Iris pigment epithelial cell (primary cell): ENCODE data around the gene PUM1.

Experiments used
- DNase-seq: peaks from one replicate; pipeline ENCODE4 v3.0.0-alpha.2; 2011; ENCODE audit warnings: low read depth

PUM1 gene

DNA sequence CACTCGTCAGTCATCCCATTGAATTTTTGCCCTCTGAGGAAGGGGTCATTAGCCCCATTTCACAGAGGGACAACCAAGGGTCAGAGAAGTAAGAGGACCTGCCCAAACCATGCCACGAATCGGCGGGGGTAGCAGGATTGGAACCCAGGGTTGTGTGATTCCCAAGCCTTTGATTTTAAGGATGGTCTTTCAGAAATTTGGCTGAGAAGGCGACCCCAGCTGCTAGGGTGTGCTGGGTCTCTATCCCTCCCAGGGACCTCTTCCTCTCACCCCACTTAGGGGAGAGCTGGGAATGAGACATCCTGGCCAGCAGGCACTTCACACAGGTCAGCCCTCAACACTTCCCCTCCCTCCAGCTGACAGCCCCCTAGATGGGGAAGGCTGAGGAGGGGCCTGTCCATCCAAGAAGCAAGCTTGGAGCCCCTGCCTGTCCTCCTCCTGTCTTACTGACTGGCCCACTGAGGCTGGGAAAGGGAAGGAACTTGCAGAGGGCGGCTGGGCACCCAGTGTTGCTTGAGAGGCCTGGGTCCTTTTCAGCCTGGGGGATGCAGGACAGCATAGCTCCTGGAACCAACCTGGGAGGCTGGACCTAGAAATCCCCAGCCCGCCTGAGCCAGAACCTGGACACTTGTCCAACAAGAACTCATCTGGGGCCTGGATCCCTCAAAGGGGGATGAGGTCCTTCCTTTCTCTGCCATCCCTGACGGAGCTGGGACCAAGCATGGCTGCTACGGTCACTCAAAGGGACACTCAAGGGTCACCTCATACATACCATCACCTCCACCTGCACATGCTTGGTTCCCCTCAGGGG, 158.7 kb downstream of the PUM1 start:
- DNase-seq = no peak

DNA sequence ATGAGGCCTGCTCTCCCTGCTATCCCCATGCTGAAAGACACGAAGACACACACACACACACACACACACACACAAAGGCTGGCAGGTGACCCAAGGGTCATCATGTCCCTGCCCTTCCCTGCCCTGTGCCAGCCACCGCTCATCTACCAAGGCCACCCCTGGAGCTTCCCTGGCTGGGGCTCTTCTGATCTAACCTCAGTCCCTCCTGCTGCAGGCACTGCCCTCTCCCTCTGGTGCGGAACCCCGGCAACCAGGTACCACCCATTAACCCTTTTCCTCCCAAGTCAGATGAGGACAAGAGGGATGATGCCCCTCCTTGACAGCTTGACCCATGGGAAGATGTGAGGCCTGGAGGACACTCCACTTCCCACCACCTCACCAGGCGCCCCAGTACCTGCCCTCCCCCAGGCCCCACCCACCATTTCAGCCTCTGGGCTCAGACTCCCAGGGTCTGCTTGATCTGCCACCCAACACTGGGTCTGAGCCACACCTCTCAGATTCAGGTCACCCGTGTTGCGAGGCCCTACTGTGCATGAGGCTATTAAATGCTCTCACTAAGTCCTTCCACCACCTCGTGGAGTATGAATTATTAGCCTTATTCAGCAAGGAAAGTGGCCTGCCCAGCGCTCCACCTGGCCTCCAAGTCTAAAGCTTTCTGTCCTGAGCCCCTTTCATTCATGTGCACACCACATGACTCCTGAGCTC, 159.4 kb downstream of the PUM1 start:
- no peak for DNase-seq

DNA sequence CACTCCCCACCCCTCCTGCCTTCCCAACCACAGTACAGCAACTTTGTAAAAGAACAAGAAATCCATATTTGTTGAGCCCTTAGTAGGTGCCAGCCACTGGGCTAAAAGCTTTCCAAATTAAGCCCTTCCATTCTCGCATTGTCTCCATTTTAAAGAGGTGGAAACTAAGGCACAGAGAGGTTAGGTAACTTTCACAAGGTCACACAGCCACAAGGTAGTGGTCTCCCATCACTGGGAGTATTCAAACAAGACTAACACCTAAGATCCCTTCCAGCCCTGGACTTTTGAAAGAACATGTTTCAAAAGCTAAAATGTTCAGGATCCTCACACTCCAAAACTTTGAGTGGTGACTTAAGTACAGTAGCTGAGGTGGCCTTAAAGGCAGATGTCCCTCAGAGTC, 160.1 kb downstream of the PUM1 start:
- no peak for DNase-seq

DNA sequence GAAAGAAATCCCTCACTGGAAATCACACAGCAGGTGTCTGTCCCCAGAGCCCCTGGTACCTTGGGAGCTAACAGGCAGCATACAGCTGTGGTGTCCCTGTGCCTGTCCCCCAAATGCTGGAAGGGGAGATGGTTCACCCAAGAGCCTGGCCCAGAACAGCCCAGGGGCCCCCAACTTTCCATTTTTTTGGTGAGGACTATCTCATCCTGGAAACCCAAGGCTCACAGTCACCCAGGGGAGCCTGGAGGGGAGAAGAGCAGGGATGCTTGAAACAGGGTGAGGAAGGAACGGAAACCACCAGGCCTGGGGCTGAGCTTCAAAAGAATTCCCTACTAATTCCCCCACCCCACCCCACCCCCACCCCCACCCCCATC, 160.6 kb downstream of the PUM1 start:
- no peak for DNase-seq

DNA sequence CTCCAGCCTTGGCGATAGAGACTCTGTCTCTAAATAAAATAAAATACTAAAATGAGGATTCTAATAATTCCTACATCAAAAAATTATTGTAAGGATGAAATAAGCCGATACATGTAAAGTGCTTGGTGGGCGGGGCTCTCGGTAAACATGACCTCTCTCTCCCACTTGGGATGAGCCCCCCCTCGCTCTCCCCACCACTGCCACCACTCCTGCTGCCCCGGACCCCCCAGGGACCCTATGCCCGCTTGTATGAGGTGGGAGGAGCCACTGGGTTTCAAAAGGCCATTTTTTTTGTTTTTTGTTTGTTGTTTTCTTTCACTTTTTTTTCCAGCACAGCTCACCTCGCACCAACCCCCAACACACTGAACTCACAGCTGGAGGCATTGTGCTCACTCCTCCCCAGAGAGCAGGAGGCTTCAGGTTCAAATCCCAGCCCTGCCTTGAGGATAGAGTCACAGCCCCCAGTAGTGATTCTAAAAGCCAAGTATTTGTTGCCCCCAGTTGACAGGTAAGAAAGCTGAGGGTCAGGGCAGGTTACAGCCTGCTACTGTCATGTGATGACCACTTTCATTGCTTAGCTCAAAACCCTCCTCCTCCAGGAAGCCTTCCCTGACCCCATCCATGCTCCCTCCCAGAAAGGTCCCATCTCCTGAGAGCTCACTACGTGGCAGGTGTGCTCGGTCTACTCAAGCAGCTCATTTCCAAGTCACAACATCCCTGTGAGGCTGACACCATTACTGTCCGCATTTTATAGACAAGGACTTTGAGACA, 161.1 kb downstream of the PUM1 start:
- DNase-seq = no peak

DNA sequence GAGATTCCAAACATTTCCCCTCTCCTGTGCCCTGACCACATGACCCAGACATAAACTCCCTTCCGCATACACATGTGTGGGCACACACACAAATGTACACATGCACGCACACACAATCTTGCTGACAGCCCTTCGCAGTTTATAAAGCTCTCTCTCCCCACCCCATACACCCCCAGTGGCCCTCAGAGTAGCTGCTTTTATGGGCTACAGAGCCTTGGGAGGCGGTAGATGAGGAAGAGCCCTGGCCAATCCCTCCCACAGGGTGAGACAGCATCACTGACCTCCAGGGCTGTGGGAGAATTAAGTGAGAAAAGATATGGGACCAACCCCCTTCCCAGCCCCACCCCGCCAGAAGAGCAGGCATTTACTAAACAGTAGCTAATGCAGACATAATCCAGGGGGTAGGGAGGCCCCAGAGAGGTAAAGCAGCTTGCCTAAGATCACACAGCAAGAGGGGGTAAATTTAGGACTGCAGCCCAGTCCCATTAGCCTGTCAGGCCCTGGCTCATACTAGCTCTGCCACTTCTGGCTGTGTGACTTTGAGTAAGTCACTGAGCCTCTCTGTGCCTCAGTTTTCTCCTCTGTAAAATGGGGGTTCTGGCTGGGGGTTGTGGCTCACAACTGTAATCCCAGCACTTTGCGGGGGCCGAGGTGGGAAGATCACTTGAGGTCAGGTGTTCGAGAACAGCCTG, 162.0 kb downstream of the PUM1 start:
- DNase-seq = peak; percentile 52

DNA sequence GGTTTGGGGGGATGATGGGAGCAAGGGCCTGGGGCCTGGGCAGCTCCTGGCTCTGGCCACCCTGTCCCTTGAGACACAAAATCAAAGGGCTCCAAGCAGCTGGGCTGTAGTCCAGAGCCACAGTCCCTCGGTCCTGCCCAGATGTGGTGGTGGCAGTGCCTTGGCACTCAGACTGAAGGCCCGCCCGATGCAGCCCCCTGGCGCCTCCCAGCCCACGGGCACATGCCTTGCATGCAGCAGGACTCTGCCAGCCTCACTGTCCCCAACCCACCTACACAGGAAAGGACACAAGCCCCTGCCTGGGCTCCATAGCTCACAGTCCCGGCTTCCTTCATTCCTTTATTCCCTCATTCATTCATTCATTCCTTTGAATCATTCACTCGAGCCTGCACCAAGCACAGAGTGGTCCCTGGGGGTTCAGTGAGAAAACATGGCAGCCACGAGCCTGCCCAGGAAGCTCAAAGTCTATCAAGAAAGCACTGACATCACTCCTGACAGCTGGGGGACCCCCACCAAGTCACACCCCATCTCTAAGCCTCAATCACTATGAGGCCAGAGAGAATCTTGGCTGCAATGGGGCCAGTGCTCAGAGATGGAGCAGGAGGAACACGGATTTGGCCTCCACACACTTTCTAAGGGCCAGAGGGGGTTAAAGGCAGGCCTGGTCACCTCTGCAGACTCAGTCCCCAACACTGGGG, 162.8 kb downstream of the PUM1 start:
- no peak for DNase-seq

DNA sequence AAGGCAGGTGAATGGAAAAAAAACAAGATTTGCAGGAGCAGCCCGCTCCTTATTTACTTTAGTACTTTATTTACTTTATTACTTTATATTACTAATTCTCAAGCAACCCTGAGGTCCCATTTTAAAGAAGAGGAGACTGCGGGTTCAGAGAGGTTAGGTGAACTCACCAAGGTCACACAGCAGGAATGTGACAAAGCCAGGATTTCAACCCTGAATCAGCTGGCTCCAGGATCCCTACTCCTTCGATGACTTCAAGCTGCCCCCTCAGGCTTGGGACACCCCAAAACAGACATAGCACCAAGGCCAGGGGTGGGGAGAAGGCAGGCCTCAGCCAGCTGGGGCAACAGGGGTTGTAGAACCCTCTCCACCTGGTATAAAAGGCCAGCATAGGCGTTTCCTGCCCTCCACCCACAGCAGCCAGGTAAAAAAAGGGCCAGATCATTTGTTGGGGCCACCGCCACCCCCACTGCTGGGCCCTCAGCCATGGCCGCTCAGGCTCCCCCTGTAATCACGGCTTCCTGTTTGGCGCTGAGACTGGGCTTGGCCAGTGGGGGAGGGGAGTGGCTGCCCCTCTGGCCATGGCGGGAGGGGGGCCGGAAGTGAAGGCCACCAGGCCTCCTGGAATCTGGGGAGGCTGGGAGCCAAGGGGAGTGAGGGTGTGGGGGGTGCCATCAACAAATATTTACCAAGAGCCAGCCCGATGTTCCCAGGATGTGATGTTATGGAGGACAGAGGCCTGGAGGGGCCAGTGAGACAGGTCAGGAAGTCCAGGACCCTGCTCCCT, 163.5 kb downstream of the PUM1 start:
- DNase-seq = peak; percentile 23

DNA sequence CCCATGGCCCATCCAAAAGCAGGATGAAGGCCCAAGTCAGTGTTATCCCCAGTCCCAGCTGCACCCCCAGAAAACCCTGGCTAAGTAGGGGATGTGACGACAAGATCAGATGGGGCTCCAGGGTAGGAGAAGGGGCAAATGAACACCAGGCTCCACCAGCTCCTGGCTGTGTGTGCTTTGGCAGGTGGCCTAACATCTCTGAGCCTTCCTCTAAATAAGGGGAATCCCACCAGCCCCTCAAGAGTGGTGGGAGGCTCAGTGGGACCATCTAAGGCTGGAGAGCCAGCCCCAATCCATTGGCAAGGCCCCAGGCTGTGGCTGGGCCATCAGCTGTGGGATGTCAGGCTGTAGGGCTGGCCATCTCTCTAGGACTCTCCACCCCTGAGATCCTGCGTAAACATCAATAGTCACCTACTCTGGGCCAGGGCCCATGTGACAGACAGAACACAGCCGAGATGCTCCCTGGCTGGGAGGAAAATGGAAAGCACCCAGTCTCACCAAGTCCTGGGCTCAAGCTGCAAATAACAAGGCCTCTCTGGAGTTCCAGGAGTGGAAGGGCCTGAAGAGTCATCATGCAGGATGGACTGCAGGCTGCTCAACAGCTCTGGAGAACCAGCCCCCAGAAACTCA, 164.5 kb downstream of the PUM1 start:
- DNase-seq = peak; percentile 34

DNA sequence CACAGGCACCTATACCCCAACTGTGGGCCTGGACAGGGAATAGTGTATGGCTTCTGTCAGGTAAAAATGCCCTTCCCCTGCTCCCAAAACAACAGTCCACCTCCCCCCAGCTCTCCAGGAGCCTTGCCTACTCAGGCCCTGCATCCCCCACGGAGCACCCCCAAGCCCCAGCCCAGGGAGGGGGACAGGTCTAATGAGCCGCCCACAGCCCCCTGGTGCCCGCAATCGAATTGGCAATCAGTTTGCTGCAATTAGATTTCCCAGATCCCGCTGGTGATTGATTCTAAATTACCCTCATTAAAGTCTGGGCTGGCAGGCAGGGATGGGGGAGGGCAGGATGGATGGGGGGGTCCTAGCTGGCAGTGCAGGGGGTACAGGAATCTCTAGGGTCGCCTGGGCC, 165.0 kb downstream of the PUM1 start:
- no peak for DNase-seq

DNA sequence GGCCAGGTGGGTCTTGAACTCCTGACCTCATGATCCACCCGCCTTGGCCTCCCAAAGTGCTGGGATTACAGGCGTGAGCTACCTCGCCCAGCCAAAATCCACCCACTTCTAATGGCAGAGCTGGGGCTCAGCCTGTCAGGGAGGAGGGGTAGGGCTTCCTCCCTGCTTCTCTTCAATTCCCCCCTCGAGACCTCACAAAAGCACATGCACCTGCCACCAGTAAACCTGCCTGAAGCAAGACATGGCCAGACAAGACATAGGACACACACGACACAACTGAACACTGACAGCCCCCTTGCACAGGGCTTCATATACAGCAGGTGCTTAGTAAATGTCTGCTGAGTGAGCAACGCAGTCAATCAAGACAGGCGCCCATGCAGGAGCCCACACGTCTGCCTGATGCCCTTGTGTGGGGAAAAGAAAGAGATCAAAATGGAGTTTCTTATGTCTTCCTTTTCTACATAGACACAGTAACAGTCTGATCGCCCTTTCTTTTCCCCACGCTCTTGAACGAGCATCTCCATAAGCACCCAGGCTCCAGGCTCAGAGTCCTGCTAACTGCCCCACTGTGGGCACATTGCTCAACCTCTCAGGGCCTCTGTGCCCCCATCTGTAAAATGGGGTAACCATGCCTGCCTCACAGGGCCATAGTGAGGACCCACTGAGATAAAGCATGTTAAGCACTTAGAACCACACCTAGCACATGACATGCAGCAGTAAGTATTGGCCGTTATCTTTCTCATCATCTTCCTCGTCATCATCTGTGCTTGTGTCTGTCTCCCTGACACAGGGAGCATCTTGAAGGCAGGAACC, 165.7 kb downstream of the PUM1 start:
- no peak for DNase-seq

DNA sequence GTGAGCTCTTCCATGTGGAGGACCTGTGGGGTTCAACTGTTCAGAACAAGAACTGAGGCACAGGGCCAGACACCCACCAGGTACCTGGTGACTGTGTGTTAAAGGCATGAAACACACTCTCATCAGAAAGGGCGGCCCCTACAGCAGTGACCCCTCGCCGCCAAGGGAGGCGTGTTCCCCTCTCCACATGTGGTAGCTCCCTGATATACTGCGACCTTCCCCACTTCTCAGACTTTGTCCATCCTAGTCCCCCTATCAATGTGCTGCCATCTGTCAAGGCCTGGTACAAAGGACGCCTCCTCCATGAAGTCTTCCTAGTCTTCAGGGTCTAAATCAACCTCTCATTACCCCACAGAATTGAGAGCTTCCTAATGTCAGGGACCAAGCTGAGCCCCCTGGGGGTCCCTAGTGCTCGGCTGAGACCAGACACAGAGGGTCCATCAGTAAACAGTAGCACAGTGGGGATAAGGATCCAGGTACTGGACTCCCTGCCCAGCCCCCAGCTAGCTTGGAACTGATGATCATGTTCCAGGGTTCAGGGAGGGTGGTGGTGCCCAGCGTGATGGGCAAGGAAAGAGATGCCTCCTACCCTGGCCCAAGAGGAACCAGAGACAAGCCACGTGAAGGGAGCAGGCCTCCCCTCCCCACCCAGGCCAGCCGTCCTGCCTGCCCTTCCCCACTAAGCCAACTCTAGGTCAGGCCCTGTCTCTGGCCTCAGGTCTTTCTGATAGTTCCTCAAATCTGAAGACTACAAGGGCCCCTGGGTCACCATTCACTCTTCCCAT, 167.3 kb downstream of the PUM1 start:
- no peak for DNase-seq

DNA sequence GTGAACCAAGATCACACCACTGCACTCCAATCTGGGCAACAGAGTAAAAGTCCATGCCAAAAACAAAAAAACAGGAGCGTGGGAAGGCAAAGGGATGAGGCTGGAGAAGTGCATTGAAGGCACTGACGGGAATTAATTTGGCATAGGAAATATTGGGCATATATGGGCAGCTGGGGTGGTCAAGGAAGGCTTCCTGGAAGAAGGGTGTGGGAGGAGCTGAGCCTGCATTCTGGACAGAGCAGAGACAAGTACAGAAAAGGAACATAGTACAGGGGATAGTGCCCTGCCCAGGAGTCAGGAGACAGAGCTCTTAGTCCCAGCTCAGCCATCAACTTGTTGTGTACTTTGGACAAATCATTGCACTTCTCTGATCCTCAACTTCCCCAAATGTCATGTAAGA, 168.6 kb downstream of the PUM1 start:
- DNase-seq = no peak

DNA sequence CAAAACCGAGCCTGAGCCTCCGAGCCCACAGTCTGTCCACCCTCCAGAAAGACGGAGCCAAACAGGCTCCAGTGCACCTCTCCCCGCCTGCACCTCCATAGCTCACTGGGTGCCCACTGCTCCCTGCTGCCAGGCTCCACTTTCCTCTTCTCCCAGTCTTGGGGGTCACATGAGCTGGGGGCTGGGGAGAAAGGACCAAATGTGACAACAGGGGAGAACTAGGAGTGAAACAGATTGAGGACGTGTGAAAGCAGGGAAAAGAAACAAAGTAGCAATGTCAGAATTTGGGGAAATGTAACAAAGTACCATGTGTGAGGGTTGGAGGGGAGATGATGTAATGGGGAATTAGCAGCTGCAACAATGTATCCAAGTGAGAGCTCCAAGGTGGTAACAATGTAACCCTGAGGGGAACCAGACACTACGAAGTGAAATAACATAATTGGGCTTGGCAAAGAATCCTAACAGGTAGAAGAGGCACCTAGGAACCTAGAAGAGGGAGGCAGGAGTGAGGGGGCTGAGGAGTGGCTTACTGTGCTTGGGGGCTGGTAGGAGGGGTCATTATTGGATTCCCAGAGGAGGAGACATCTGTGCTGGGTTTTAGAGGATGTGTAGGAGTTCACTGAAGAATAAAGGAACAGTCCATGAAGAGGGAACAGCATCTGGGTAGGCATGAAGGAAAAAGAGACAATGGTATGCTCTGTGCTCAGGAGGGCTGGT, 169.4 kb downstream of the PUM1 start:
- DNase-seq = no peak

DNA sequence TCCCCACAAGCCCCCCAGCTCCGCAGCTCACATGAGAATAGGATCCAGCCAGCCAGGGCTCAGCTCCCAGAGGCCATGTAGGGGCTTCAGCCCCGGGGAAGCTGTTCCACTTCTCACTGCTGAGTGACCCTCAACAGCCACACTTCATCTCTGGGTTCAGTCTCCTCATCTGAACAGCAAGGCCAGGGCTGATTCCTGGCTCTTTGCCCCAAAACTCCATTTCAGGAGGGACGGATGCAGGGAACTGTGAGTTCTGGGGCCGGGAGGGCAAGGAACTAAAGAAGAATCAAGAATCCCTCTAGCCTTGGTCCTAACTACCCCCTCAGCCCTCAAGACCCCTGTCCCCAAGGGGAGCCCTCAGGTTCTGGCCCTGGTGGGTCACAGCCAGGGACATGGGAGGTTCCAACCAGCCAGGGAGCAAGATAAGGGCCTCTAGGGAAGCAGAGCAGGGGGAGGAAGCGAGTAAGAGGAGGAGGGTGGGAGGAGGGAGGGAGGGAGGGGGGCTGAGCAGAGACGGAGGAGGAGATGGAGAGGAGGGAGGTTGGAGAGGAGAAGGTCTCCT, 170.1 kb downstream of the PUM1 start:
- DNase-seq = no peak

DNA sequence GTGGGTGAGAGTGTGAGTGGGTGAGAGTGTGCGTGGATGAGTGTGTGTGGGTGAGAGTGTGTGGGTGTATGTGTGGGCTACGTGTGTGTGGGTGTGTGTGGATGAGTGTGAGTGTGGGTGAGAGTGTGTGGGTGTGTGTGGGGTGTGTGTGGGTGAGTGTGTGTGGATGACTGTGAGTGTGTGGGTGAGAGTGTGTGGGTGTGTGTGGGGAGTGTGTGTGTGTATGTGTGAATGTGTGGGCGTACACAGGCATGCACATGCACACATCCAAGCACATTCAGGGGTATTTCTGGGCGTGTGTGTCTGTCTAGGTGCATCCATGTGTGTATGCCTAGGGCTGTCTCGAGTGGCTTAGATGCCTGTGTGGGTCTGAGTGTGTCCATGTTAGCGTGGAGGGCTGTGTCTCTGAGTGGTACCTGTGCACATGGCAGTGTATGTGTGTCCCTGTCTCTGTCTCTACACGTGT, 171.0 kb downstream of the PUM1 start:
- no peak for DNase-seq

DNA sequence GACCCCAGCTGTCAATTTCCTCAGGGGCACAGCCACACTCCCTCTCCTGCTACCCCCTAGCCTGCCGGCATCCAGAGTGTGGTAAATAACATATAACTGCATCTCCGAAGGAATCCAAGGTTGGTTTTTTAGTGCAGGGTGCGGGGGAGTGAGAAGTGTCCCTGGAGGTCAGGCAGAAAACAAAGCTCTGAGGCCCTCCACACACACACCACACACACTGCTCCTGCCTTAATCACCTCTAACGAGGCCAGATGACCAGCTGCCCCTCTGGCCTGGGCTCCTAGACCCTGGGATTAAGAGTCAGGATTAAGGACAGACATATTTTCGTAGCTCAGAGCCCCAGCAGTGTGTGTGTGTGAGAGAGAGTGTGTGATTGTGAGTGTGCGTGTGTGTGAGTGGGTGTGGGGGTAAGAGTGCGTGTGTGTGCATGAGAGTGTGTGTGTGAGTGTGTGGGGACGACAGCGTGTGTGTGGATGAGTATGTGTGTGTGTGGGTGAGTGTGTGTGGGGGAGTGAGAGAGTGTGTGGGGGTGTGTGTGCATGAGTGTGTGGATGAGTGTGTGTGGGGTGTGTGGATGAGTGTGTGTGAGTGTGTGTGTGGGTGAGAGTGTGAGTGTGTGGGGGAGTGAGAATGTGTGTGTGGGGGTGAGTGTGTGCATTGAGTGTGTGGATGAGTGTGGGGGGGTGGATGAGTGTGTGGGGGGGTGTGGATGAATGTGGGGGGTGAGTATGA, 171.6 kb downstream of the PUM1 start:
- DNase-seq = no peak
